ENCODE results near the gene WSB1. TPM values are rescaled to one million over a fixed set of nuclear protein-coding genes. Genes with fewer than 3 reads are reported as not detected.
A peak's percentile ranks its signal among the peaks of the same experiment; 100 is the strongest.

Gene WSB1
- total and polyA plus RNA-seq, 9 of the 15 experiments (the other 6 are each of a cell fraction or from before 2014, with no cell fraction given), result 22.8 to 229 (median 81.1) TPM

DNA sequence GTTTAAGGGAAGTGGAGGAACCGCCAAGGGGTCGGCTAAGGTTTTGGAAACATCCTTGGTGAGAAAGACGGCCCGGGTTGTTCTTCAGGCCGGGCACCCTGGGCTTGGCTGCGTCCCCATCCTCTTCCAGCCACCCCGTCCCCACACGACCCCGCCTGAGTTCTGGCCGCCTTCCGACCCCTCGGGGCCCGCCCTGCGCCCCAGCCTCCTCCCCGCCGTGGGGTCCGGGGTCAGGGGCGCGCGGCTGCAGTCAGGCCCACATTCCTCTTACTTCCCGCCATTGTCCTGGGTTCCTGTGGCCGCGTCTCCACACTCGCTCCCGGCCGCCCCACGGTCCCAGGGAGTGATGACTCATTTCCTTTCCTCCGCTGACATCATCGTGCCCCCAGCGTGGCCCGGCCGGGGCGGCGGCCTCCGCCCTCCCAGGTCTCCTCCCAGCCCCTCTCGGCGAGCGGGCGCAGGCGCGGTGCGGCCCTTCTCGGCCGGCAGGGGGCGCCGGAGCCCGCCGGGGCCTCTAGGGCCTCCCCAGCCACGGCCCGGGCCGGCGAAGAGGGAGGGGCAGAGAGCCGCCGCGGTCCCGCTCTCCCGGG, 59.6 kb downstream of the WSB1 start (continued):
- TF ChIP-seq, protein P1, sequence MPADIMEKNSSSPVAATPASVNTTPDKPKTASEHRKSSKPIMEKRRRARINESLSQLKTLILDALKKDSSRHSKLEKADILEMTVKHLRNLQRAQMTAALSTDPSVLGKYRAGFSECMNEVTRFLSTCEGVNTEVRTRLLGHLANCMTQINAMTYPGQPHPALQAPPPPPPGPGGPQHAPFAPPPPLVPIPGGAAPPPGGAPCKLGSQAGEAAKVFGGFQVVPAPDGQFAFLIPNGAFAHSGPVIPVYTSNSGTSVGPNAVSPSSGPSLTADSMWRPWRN (IDR thresholded peaks at IDR 0.05; ENCODE audit: low read depth), result no peak
- TF ChIP-seq, protein P2, sequence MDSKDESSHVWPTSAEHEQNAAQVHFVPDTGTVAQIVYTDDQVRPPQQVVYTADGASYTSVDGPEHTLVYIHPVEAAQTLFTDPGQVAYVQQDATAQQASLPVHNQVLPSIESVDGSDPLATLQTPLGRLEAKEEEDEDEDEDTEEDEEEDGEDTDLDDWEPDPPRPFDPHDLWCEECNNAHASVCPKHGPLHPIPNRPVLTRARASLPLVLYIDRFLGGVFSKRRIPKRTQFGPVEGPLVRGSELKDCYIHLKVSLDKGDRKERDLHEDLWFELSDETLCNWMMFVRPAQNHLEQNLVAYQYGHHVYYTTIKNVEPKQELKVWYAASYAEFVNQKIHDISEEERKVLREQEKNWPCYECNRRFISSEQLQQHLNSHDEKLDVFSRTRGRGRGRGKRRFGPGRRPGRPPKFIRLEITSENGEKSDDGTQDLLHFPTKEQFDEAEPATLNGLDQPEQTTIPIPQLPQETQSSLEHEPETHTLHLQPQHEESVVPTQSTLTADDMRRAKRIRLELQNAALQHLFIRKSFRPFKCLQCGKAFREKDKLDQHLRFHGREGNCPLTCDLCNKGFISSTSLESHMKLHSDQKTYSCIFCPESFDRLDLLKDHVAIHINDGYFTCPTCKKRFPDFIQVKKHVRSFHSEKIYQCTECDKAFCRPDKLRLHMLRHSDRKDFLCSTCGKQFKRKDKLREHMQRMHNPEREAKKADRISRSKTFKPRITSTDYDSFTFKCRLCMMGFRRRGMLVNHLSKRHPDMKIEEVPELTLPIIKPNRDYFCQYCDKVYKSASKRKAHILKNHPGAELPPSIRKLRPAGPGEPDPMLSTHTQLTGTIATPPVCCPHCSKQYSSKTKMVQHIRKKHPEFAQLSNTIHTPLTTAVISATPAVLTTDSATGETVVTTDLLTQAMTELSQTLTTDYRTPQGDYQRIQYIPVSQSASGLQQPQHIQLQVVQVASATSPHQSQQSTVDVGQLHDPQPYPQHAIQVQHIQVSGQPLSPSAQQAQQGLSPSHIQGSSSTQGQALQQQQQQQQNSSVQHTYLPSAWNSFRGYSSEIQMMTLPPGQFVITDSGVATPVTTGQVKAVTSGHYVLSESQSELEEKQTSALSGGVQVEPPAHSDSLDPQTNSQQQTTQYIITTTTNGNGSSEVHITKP (IDR thresholded peaks at IDR 0.05; ENCODE audit: partially characterized antibody), result no peak
- TF ChIP-seq ZNF431 (CRISPR knock-in tag; IDR thresholded peaks at IDR 0.05) (no peak), GTF2E2 (tag; IDR thresholded peaks at IDR 0.05) (no peak), TCF7L2 (IDR thresholded peaks at IDR 0.05; ENCODE audit: low read depth, low read length) (no peak), ZEB2 (IDR thresholded peaks at IDR 0.05) (no peak), RBFOX2 (IDR thresholded peaks at IDR 0.05; ENCODE audit: low read depth, low read length) (peak; percentile 100), CBX3 (IDR thresholded peaks at IDR 0.05; ENCODE audit: borderline replicate concordance in 1 of 2, low read length in 2 of 2) (no peak), ZNF766 (CRISPR knock-in tag; conservative IDR thresholded peaks at IDR 0.05) (0 out of 2 replicates have a peak, but pooled peaks have one; percentile 27), ADNP (tag; IDR thresholded peaks at IDR 0.05) (no peak), ZNF436 (CRISPR knock-in tag; IDR thresholded peaks at IDR 0.05) (0 out of 2 replicates have a peak, but pooled peaks have one; percentile 15), ARNT (IDR thresholded peaks at IDR 0.05) (no peak), ETV1 (tag; conservative IDR thresholded peaks at IDR 0.05; ENCODE audit: low read depth) (peak; percentile 88)
- TF ChIP-seq, protein P3, sequence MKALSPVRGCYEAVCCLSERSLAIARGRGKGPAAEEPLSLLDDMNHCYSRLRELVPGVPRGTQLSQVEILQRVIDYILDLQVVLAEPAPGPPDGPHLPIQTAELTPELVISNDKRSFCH (CRISPR knock-in tag; IDR thresholded peaks at IDR 0.05), result no peak
- TF ChIP-seq, protein P3 (tag; IDR thresholded peaks at IDR 0.05), result no peak
- TF ChIP-seq, protein P4, sequence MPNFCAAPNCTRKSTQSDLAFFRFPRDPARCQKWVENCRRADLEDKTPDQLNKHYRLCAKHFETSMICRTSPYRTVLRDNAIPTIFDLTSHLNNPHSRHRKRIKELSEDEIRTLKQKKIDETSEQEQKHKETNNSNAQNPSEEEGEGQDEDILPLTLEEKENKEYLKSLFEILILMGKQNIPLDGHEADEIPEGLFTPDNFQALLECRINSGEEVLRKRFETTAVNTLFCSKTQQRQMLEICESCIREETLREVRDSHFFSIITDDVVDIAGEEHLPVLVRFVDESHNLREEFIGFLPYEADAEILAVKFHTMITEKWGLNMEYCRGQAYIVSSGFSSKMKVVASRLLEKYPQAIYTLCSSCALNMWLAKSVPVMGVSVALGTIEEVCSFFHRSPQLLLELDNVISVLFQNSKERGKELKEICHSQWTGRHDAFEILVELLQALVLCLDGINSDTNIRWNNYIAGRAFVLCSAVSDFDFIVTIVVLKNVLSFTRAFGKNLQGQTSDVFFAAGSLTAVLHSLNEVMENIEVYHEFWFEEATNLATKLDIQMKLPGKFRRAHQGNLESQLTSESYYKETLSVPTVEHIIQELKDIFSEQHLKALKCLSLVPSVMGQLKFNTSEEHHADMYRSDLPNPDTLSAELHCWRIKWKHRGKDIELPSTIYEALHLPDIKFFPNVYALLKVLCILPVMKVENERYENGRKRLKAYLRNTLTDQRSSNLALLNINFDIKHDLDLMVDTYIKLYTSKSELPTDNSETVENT (CRISPR knock-in tag; IDR thresholded peaks at IDR 0.05), result peak; percentile 82
- TF ChIP-seq, protein P5, sequence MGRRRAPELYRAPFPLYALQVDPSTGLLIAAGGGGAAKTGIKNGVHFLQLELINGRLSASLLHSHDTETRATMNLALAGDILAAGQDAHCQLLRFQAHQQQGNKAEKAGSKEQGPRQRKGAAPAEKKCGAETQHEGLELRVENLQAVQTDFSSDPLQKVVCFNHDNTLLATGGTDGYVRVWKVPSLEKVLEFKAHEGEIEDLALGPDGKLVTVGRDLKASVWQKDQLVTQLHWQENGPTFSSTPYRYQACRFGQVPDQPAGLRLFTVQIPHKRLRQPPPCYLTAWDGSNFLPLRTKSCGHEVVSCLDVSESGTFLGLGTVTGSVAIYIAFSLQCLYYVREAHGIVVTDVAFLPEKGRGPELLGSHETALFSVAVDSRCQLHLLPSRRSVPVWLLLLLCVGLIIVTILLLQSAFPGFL (CRISPR knock-in tag; IDR thresholded peaks at IDR 0.05), result no peak
- TF ChIP-seq, protein P6, sequence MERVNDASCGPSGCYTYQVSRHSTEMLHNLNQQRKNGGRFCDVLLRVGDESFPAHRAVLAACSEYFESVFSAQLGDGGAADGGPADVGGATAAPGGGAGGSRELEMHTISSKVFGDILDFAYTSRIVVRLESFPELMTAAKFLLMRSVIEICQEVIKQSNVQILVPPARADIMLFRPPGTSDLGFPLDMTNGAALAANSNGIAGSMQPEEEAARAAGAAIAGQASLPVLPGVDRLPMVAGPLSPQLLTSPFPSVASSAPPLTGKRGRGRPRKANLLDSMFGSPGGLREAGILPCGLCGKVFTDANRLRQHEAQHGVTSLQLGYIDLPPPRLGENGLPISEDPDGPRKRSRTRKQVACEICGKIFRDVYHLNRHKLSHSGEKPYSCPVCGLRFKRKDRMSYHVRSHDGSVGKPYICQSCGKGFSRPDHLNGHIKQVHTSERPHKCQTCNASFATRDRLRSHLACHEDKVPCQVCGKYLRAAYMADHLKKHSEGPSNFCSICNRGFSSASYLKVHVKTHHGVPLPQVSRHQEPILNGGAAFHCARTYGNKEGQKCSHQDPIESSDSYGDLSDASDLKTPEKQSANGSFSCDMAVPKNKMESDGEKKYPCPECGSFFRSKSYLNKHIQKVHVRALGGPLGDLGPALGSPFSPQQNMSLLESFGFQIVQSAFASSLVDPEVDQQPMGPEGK (CRISPR knock-in tag; IDR thresholded peaks at IDR 0.05; ENCODE audit: borderline replicate concordance), result no peak
